Stimulated activated CD4-positive, alpha-beta T cell treated with anti-CD3 and anti-CD28 coated beads, Interleukin-4, amount 100 ng/mL, for 4 hours (primary cell): Measurements from ENCODE around the gene EFCAB11.

Source experiments
- DNase-seq, 2 experiments: peaks; one replicate each; pipeline ENCODE4 v3.0.0-alpha.2; 2020

The EFCAB11 gene

DNA sequence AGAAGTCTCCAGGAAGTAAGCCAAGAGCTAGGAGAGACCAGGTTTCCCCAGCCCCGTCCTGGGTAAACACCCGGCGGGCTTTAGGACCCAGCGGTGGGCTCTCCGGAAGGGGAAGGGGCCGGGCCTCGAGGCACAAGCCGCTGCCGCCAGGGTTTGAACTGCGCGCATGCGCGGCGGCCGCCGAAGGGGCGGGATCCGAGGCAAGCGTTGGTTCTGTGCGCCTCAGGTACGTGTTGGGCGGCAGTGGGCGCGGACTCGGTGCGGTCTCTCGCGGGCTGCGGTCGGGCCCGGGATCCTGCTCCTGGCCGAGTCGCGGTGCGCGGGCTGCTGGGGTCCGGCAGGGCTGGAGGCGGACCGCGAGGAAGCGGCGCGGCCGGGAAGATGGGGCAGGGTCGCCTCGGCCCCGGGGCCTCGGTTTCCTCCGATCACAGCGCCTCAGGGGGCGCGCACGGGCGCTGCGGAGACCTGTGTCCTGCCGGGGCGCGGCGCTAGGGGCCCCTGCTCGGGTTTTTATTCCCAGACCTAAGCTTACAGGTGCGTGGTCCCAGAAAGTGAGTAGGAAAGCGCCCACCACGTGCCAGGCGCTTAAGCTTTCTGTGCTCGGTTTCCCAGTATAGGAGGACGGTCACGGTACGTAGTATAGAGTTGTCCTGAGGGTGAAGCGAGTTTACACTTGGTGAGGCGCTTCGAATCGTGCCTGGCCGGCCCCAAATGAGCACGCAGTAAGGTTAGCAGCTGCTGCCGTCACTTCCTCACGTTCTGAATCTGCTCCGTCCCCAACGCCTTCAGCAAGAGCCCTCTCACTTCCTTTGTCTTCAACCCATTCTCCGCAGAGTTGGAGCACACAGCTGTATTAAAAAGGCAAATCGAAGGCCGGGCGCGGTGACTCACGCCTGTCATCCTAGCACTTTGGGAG lies 1.5 kb upstream of the EFCAB11 start, which contains the start of gene TDP1:
Gene TDP1, plus strand, starts transcription at position 183 of the 916 bp plus-strand sequence. CDS start 7,188 bp downstream, outside the sequence.
- DNase-seq, result peak; percentile 96 to 97

- DNase-seq, result no peak
Observed at GRCh38 chr14:89955022-89955744, 653 bp upstream of the EFCAB11 start.

DNA sequence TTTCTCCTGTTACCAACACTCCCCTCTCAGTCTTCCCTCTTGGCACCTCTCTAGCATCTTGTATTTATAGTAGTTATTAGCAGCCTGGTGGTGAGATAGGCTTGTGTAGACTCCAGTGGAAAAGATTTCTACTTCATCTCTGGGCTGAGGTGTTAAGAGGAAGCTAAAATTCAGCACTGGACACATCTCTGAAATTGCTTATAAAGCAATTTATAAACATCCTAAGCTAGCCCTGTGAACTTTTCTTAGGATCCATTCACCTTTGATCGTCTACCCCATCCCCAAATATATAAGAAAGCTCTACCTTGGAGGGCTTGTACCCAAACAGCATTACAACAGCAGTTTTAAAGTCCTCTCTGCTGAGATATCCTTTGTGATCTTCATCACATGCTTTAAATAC lies 928 bp downstream of the EFCAB11 start:
- DNase-seq, result no peak

GRCh38 chr14:89952576-89952975 lies 2.0 kb downstream of the EFCAB11 start:
- no peak for DNase-seq

DNA sequence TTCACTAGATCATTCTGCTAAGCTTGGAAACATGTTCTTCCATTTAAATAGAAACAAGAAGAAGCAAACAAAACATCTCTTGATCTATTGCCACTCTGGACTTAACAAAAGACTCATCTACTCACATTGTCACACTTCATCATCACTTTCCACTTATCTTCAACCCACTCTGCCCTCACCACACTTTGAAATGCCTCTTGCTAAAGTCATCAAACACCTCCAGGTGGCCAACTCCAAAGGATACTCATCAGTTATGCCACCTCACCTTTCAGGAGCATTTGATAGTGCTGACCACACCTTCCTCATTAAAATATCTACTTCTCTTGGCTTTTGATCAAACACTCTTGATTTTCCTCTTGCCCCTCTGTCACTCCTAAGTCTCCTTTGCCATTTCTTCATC lies 7.2 kb downstream of the EFCAB11 start:
- DNase-seq, result no peak

- DNase-seq, result no peak
Observed at GRCh38 chr14:89941830-89942377, 12.6 kb downstream of the EFCAB11 start.

DNA sequence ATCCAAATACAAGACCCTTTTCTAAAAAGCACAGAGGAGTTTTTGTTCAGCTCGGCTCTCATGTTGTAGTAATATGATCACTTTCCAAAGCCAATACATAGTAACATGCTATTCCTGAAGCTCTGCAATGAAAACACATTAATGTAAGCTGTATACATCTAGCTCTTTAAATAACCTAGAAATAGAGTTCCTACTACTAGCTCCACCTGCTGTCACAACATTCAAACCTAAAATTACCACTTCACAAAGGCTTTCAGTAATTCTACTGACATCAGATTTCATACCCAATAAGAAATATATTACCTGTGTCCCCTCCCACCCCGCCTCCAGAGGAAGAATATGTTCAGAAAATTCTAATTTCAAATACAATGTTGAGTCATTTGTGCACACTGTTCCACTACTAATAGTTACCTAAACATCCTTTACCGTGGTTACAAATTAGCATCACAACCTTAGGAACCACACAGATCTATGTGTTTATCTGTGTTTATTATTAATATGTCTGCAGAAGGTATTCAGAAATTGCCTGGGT lies 17.8 kb downstream of the EFCAB11 start:
- no peak for DNase-seq

- DNase-seq, result no peak
Observed at GRCh38 chr14:89933002-89933401, 21.5 kb downstream of the EFCAB11 start.

DNA sequence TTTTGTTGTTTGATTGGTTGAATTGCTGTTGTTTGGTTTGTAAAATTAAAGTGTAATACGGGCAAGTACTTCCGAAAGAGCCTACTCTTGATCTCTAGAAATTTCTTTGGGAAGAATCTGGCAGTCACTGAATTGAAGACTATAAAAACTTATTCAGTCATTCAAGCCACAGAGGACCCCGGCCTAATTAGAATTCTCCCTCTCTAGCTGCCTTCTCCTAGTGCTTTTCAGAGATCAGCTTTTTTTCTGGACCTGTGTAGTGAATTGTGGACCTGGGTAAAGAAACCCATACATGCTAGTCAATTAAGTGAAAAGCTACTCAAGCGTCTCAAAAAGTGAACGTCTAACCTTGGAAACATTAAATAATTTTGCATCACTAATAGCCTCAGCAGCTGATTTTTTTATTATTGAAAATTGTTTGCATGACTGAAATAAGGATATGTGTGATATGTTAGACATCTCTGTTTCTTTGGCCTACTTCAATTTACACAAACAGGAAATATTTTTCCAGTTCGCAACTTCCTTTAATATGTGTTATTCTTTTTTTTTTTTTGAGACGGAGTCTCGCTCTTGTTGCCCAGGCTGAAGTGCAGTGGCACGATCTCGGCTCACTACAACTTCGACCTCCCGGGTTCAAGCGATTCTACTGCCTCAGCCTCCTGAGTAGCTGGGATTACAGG lies 27.2 kb downstream of the EFCAB11 start:
- DNase-seq, result no peak

GRCh38 chr14:89926694-89927093 lies 27.8 kb downstream of the EFCAB11 start:
- no peak for DNase-seq

- DNase-seq, result no peak
Observed at GRCh38 chr14:89924268-89924667, 30.3 kb downstream of the EFCAB11 start.

GRCh38 chr14:89922031-89922907 lies 32.3 kb downstream of the EFCAB11 start:
- DNase-seq, result no peak

DNA sequence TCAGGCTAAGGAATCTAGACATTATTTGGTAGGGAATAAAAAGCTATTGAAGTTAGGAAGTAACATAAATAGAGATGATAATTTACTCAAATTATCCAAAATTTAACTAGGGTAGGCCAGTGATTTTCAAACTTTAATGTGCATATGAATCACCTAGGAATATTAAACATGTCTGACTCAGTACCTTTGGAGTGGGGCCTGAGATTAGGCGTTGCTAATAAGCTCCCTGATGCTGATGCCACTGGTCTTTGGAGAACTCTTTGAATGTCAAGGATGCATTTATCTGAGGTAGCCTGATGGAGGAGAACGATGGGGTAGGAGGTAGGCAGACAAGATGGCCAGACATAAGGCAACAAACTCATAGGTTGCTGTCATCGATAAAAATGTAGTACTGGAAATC lies 33.2 kb downstream of the EFCAB11 start:
- no peak for DNase-seq

- DNase-seq, result no peak
Observed at GRCh38 chr14:89920056-89920455, 34.5 kb downstream of the EFCAB11 start.

- DNase-seq, result no peak
Observed at GRCh38 chr14:89918721-89919120, 35.8 kb downstream of the EFCAB11 start.

DNA sequence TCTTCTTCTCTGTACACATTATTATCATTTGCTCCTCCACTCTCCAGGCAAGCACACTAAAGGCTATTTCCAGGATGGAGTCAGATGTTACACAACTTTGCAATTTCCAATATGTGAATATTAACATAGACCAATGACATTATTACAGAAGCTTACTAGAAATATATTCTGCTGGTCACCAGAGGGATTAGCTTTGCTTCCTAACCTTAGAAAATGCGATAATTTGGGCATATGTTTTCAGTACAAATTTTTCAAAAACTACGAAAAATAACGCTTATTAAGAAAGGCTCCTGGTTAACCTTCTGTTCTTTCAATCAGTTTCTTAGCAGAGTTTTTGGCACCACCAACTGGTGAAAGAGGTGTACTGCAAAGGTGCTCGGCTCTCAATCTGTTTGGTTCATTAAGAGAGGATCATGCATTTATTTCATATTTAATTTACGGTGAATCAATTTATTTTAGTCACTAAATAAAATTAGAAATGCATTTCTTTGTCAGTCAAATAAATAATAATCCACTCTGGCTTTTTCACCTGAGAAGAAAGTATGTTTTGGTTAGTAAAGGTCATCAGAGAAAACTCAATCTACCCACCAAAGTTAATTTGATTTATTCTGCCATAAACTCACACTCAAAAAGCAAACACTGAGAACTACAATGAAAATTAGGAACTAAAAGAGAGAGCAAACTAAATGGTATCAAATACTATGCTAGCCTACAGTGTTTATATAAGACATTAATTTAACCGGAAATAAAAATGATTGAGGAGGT lies 39.2 kb downstream of the EFCAB11 start:
- DNase-seq, result peak; percentile 40 to 42

DNA sequence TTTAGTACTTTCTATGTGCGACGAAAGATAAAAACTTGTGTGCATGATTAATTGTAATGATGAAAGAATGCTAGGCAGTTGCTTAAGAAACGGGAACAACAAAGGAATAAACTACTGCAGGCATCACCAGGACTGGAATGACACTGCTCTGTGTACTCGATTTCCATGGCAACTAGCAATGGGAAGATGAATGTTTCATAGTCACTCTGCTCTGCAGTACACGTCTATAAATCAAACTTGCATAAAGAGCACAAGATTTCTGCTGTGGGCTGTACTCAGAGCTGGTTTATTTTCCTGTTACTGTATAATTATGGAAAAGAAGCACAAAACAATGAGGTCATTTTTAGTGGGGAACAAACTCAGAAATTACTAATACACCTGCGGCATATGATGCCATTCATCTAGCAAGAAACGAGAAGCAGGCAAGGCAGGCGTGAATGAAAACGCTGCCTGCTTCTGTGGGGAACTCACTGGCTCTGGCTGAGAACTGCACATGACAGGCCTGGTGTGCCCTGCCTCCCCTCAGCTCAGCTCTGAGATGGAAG lies 41.8 kb downstream of the EFCAB11 start:
- DNase-seq, result no peak

DNA sequence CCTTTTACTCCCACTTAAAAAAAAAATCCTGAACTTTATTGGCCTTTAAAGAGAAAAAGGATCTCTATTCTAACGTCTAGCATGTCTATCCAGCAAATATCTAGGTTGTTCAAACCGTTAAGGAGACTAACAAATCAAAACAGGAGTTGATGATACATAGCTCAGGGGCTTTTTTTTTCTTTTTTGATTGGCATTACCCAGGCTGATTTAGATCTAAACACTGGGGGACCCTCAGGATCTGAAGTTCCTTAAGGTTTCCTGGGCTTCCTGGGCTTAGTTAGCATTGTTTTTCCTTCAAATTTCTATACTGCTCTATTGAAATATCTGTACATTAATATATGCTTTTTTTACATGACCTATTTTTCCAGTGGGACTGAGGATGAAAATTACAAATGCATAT lies 42.3 kb downstream of the EFCAB11 start:
- DNase-seq, result no peak

GRCh38 chr14:89911010-89911919 lies 43.3 kb downstream of the EFCAB11 start:
- no peak for DNase-seq

GRCh38 chr14:89910691-89911009 lies 43.9 kb downstream of the EFCAB11 start:
- no peak for DNase-seq
